Activated T-cell treated with anti-CD3 and anti-CD28 coated beads, Interleukin-2, amount 50 U/mL, for 72 hours (primary cell): ENCODE measurements around the gene FREM2. TPM values are rescaled to one million over a fixed set of nuclear protein-coding genes. Genes with fewer than 3 reads are reported as not detected.

Experiments
- ATAC-seq, 2 donors: fragments of 150-1000 bp; cut with Tn5 transposase; replicated peaks in 1 of 2; 2 replicates each; pipeline ENCODE4 v1.10.0; 2021; ENCODE audit warnings: moderate library complexity in 2 of 2, mild to moderate bottlenecking in 1 of 2
- DNase-seq, 2 donors: peaks; one replicate each; pipeline ENCODE4 v3.0.0; 2021 to 2022; ENCODE audit warnings: mixed read lengths in 1 of 2
- H3K27ac Mint-ChIP-seq: one replicate; pipeline ENCODE4 v1.8.0; 2022; ENCODE audit warnings: mild to moderate bottlenecking, moderate library complexity, mixed read lengths
- H3K27me3 Mint-ChIP-seq: one replicate; pipeline ENCODE4 v1.8.0; 2022; ENCODE audit warnings: low read depth, mixed read lengths
- H3K36me3 Mint-ChIP-seq, 2 donors: one replicate each; pipeline ENCODE4 v1.8.0; 2022; ENCODE audit warnings: mixed read lengths in 2 of 2, mild to moderate bottlenecking in 1 of 2; ENCODE audit not compliant: insufficient read depth in 2 of 2
- H3K4me1 Mint-ChIP-seq: one replicate; pipeline ENCODE4 v1.8.0; 2022; ENCODE audit warnings: low read depth, mixed read lengths
- H3K4me3 Mint-ChIP-seq, 2 donors: one replicate each; pipeline ENCODE4 v1.8.0; 2022; ENCODE audit warnings: mild to moderate bottlenecking in 2 of 2, mixed read lengths in 2 of 2, moderate library complexity in 2 of 2
- H3K9me3 Mint-ChIP-seq, 2 donors: one replicate each; pipeline ENCODE4 v1.8.0; 2022; ENCODE audit warnings: mixed read lengths in 2 of 2
- total RNA-seq, 2 donors: library from RNA; stranded (reverse); gene quantifications; one replicate each; pipeline ENCODE4 v1.2.3, GENCODE V29; 2022

FREM2 gene
- total RNA-seq, 2 donors from 2014 or later = 0.02 TPM

DNA sequence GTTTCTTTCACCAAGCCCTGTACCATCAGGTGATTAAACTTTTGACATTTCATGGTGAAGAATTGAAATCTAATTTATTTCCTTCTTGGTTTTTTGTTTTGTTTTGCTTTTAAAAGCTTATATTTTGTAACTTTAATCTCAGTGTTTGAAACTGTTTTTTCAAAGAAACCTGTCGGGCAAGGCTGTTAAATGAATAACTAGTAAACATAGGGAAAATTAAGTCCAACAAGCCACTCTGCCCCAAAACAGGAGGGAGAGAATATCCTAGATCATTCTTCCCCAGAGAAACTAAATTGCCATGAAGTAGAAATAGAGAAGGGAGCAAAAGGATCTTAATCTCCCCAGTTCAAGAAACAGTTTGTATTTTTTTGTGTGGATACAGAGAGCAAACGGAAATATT is 98.2 kb downstream of the FREM2 start:
- H3K4me1 Mint-ChIP-seq = no peaks in the 10 kb centered on the region
- no peaks in the 10 kb centered on the region for H3K9me3 Mint-ChIP-seq
- no peak overlapping the region for H3K4me3 Mint-ChIP-seq
- H3K27ac Mint-ChIP-seq = no peak overlapping the region
- DNase-seq (no peak), ATAC-seq (no peak)
- H3K36me3 Mint-ChIP-seq = no peaks in the 10 kb centered on the region
- H3K27me3 Mint-ChIP-seq = no peaks in the 10 kb centered on the region

GRCh38 chr13:38785490-38785889 is 98.6 kb downstream of the FREM2 start:
- Mint-ChIP-seq H3K27ac (no peak overlapping the region), H3K36me3 (no peaks in the 10 kb centered on the region), H3K4me3 (no peak overlapping the region), H3K27me3 (no peaks in the 10 kb centered on the region), H3K9me3 (no peaks in the 10 kb centered on the region), H3K4me1 (no peaks in the 10 kb centered on the region)
- ATAC-seq (no peak), DNase-seq (no peak)

DNA sequence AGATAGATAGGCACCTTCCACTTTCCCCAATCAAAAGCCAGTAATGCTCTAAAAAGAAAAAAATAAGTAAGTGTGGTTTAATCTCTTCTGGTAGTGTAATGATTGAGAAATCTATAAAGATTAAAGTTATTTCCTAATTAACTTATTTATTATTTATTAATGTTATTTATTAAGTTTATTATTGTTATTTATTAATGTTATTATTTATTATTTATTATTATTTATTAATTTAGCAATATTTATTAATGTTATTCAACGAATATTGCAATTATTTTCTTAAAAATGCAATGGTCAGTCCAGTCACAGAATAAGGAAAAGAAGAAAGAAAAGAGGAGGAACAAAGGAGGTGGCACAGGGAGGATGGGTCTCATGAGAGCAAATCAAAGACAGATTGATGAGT is 100.7 kb downstream of the FREM2 start:
- H3K4me1 Mint-ChIP-seq = no peaks in the 10 kb centered on the region

GRCh38 chr13:38796890-38797289 is 110.0 kb downstream of the FREM2 start:
- DNase-seq (no peak), ATAC-seq (no peak)
- Mint-ChIP-seq H3K36me3 (no peaks in the 10 kb centered on the region), H3K27me3 (no peaks in the 10 kb centered on the region), H3K27ac (no peak overlapping the region), H3K4me1 (no peaks in the 10 kb centered on the region), H3K4me3 (no peak overlapping the region), H3K9me3 (peaks cover 3 to 6% of the 10 kb centered on the region in 2 donors)

More for the DNA sequence above, 100.7 kb downstream of the FREM2 start:
- H3K9me3 Mint-ChIP-seq = no peaks in the 10 kb centered on the region
- H3K27me3 Mint-ChIP-seq = no peaks in the 10 kb centered on the region
- H3K36me3 Mint-ChIP-seq = no peaks in the 10 kb centered on the region
- ATAC-seq = no peak
- no peak overlapping the region for H3K4me3 Mint-ChIP-seq
- H3K27ac Mint-ChIP-seq = no peak overlapping the region
- no peak for DNase-seq

DNA sequence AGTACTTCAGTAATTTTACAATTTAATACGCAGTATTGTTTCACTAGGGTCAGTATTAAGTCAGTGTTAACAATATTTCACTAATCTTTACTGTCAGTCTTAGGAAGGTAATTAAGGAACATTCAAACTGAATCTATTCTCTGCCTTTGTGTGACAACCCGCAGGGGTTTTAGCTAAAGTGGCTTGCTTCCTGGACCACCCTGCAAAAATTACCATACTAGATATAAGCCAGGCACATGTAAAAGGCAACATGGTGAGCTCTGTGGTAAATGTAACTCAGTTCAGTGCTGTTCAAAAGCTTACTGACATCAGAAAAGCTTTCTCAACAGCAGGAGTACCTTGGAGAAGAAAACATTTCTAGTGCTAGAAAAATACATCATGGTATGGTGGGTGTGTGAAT is 116.7 kb downstream of the FREM2 start:
- no peak for ATAC-seq
- no peak for DNase-seq
- no peaks in the 10 kb centered on the region for H3K4me1 Mint-ChIP-seq

DNA sequence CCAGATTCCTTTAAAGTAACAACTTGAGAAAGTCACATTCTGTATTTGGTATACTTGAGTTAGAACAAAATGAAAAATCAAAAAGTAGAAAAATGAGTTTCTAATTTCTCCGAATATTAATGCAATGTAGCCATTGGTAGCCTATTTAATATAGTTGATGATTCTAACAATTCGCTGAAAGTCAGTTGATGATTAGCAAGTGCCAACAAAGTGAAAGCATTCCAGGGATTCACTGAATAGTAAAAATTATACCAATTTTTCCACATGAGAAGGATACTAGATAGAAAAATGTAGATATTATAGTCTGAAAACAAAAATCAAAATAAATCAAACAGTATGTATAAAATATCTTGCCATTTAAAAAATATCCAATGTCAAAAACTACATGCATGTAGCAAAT is 117.2 kb downstream of the FREM2 start:
- H3K27ac Mint-ChIP-seq = no peak overlapping the region
- DNase-seq (no peak), ATAC-seq (no peak)
- H3K4me3 Mint-ChIP-seq = no peak overlapping the region
- H3K4me1 Mint-ChIP-seq = no peaks in the 10 kb centered on the region
- H3K9me3 Mint-ChIP-seq = peaks cover 8% of the 10 kb centered on the region in 2 donors
- H3K27me3 Mint-ChIP-seq = no peaks in the 10 kb centered on the region
- H3K36me3 Mint-ChIP-seq = no peaks in the 10 kb centered on the region

More for the DNA sequence above, 116.7 kb downstream of the FREM2 start:
- H3K36me3 Mint-ChIP-seq = no peaks in the 10 kb centered on the region
- H3K9me3 Mint-ChIP-seq = peaks cover 8% of the 10 kb centered on the region in 2 donors
- no peaks in the 10 kb centered on the region for H3K27me3 Mint-ChIP-seq
- H3K4me3 Mint-ChIP-seq = no peak overlapping the region
- H3K27ac Mint-ChIP-seq = no peak overlapping the region

- DNase-seq (no peak), ATAC-seq (no peak)
- Mint-ChIP-seq H3K4me3 (no peak overlapping the region), H3K4me1 (no peaks in the 10 kb centered on the region), H3K36me3 (peaks cover 0 to 1% of the 10 kb centered on the region in 2 donors), H3K27me3 (no peaks in the 10 kb centered on the region), H3K27ac (no peak overlapping the region), H3K9me3 (peaks cover 8 to 9% of the 10 kb centered on the region in 2 donors)
Observed at GRCh38 chr13:38804536-38804935, 117.7 kb downstream of the FREM2 start.

GRCh38 chr13:38814331-38814730 is 127.5 kb downstream of the FREM2 start:
- Mint-ChIP-seq H3K4me3 (no peak overlapping the region), H3K4me1 (no peaks in the 10 kb centered on the region), H3K27me3 (no peaks in the 10 kb centered on the region), H3K27ac (no peak overlapping the region), H3K36me3 (peaks cover 0 to 2% of the 10 kb centered on the region in 2 donors), H3K9me3 (peaks cover 3 to 7% of the 10 kb centered on the region in 2 donors)
- DNase-seq (no peak), ATAC-seq (no peak)

- no peak for DNase-seq
- Mint-ChIP-seq H3K36me3 (no peaks in the 10 kb centered on the region), H3K4me3 (no peak overlapping the region), H3K4me1 (no peaks in the 10 kb centered on the region), H3K27me3 (no peaks in the 10 kb centered on the region), H3K27ac (no peak overlapping the region), H3K9me3 (peaks cover 0 to 1% of the 10 kb centered on the region in 2 donors)
- no peak for ATAC-seq
Observed at GRCh38 chr13:38819053-38819452, 132.2 kb downstream of the FREM2 start.

DNA sequence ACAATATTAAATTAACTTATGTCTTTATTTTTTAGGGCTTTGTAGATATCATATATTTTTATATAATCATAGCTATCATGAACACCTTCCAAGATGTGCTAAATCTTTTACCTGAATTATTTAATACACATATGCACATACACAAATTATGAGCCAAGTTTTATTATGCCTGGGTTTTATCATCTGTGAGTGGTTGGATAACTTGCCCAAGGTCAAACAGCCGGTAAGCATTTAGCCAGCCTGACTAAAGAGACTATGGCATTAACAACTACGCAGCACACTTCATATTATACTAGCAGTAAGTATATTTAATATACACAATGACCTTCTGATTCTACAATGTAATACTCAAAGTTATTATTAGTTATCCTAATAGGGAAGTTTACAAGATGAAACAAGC is 132.7 kb downstream of the FREM2 start:
- H3K27me3 Mint-ChIP-seq = no peaks in the 10 kb centered on the region
- DNase-seq = no peak
- no peak overlapping the region for H3K27ac Mint-ChIP-seq
- H3K4me3 Mint-ChIP-seq = no peak overlapping the region
- ATAC-seq = no peak
- no peaks in the 10 kb centered on the region for H3K4me1 Mint-ChIP-seq
- H3K9me3 Mint-ChIP-seq = no peaks in the 10 kb centered on the region
- H3K36me3 Mint-ChIP-seq = no peaks in the 10 kb centered on the region

DNA sequence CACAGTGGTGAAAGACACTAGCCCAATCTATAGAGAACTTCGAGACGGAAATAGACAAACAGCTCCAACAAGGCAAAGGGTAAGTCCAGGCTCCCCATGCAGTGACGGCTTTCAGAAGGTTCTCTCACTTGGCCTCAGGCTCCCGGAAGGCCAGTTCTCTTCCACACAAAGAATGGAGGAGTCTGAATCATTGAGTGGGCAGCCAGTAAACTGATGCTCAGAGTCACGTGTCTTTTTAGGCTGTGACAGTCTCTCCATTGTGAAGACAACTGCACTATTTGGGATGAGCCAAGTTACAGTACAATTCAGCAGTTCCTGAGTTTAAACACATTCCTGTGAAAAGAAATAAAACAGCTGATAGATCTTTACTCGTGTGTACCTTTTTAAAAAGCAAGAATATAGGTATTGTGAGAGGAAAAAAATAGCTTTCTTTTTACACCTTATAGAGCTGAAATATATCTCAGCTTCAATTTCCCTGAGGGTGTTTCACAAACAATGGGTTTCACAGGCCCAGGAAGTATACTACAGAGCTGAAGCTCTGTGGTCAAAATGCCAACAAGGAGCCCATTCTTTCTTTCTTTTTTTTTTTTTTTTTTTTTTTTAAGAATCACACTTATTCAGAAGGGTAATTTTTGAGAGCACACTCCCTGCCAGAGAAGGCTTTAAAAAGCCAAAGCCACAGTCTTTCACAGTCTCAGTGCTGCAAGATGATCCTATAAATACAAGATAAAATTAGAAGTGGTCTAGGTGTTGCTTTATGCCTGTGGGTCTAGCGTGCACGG is 135.1 kb downstream of the FREM2 start:
- Mint-ChIP-seq H3K4me3 (no peak overlapping the region), H3K27ac (no peak overlapping the region), H3K9me3 (no peaks in the 10 kb centered on the region), H3K27me3 (no peaks in the 10 kb centered on the region), H3K36me3 (no peaks in the 10 kb centered on the region), H3K4me1 (no peaks in the 10 kb centered on the region)
- DNase-seq (no peak), ATAC-seq (no peak)

DNA sequence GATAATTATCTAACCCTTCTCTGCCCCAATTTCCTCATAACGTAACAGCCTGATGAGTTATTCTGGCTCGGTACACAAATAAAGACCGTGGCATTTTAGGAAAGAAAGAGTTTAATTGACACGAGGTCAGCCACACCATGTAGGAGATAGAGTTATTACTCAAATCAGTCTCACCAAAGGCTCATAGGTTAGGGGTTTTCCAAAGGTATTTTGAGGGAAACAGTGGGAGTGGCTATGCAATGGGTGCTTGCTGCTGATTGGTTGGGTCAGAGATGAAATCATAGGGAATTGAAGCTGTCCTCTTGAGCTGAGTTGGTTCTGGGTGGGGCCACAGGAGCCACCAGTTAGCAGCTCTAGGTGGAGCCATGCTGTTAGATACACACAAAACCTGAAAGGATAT is 137.5 kb downstream of the FREM2 start:
- no peak overlapping the region for H3K27ac Mint-ChIP-seq
- no peaks in the 10 kb centered on the region for H3K4me1 Mint-ChIP-seq
- H3K9me3 Mint-ChIP-seq = no peaks in the 10 kb centered on the region
- no peaks in the 10 kb centered on the region for H3K36me3 Mint-ChIP-seq
- no peak overlapping the region for H3K4me3 Mint-ChIP-seq
- peak; percentile 10 to 12 for DNase-seq
- no peaks in the 10 kb centered on the region for H3K27me3 Mint-ChIP-seq
- ATAC-seq = peak; percentile 80 to 91

DNA sequence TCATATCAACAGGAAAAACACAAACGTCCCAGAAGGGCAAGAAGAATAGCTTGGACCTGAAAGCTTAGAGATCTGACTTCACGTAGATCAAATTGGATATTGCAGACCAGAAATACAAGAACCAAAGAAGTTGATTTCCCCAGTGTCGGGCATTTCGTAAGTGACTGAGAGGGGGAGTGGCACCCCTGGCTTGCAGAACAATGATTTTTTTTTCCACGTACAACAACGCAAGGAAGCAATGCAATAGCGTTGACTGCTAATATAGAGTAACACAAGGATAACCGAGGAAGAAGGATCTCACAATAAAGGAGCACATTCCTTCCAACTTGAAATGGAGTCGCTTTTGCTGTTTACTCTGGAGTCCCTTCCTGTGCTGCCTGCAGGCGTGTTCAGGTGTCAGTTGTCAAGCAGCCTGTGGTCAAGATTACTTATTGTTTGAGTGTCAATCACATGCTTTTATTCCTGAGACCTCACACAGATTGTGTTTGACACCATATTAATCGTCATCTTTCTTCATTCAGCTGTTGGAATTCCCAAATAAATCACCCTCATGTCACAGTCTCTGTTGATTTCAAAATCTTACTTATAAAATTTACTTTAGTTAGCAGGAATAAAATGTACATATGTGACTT is 139.4 kb downstream of the FREM2 start:
- Mint-ChIP-seq H3K27me3 (no peaks in the 10 kb centered on the region), H3K9me3 (no peaks in the 10 kb centered on the region), H3K4me3 (no peak overlapping the region), H3K27ac (no peak overlapping the region), H3K4me1 (no peaks in the 10 kb centered on the region), H3K36me3 (no peaks in the 10 kb centered on the region)
- DNase-seq (no peak), ATAC-seq (no peak)
